Tongue (tissue), 2 donors: ENCODE data around the gene USP4. TPM values are rescaled to one million over a fixed set of nuclear protein-coding genes. Genes with fewer than 3 reads are reported as not detected.
"Not testable (repeated sequence)": the region's sequence is repeated elsewhere in the genome, so short reads cannot be mapped to it uniquely, and the experiment has no call there.

ENCODE experiments used
- DNase-seq: peaks from one replicate; pipeline ENCODE4 v3.0.0-alpha.2; 2015
- total RNA-seq: library from RNA; depleted of rRNA; stranded (reverse); fragments of >200 nt; gene quantifications from one replicate; pipeline ENCODE4 v1.2.3, GENCODE V29; 2014

The USP4 gene
- total RNA-seq, 1 donor from 2014 or later: 25.1 TPM

DNA sequence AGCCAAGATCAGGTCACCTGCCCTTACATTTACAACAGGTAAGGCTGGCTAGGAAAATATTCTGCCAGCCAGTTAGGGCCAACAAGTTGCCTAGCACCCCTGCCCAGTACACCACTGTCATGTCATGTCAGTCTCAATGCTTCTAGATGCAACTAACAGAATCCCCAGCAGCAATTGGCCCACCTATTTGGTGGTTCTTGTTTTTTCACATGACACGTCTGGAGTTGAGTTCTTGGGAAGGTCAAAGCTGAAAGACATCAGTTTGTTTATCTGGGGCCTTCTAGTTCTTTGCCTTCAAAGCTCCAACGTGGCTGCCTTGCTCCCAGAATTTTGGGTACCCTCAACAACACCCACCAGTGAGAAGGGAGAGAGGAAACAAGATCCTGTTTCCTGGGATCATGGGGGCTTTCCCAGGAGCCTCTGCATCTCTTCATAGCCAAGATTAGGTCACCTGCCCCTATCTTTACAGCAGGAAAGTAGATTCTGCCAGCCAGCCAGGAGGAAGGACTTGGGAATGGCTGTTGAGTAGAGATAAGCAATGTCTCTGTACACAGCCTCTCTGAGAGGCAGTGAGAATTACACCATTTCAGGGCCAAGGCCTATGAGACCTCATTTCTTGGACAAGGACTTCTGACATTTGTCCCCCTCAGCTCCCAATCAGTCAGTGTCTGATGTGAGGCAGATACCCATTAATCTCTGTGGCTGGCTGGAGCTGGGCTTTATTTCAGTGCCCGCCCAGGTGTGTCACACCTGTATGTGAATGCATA, 9.7 kb upstream of the USP4 start:
- no peak for DNase-seq

DNA sequence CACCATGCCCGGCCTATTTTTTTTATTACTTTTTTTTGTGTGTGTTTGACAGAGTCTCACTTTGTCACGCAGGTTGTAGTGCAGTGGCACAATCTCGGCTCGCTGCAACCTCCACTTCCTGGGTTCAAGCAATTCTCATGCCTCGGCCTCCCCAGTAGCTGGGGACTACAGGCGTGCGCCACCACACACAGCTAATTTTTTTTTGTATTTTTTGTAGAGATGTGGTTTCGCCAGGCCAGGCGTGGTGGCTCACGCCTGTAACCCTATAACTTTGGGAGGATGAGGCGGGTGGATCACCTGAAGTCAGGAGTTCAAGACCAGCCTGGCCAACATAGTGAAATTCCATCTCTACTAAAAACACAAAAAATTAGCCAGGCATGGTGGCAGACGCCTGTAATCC, 8.5 kb upstream of the USP4 start:
- not testable (repeated sequence) for DNase-seq

DNA sequence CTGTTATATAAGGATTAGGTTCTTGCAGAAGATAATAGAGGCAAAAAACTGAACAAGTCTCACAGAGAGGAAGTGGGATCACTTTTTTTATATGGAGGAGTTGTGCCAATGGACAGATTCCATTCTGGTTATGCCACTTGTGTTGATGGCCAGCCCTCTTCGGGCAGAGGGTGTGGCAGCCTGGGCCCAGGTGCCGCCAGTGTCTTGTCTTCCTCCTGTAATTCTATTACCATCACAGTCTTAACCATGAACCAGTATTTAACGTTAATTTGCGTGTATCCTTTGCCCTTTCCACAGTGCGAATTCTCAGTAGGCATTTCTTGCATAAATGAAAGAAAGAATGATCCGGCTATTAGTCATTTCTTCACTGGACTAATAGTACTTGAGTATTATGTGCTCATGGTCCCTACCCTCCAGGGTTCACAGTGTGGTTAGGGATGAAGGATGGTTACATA, 7.0 kb upstream of the USP4 start:
- DNase-seq: no peak

DNA sequence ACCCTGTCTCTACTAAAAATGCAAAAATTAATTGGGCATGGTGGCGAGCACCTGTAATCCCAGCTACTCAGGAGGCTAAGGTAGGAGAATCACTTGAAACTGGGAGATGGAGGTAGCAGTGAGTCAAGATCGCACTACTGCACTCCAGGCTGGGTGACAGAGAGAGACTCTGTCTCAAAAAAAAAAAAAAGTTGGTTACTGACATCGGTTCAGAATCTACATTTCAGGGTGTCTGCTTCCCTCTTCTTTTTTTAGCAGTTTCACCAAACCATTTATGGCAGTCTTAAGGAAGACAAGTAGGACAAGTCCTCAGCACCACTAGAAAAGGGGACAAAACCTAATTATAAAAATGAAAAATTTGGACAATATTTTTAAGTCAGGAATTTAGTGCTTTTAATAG, 3.3 kb upstream of the USP4 start:
- no peak for DNase-seq

DNA sequence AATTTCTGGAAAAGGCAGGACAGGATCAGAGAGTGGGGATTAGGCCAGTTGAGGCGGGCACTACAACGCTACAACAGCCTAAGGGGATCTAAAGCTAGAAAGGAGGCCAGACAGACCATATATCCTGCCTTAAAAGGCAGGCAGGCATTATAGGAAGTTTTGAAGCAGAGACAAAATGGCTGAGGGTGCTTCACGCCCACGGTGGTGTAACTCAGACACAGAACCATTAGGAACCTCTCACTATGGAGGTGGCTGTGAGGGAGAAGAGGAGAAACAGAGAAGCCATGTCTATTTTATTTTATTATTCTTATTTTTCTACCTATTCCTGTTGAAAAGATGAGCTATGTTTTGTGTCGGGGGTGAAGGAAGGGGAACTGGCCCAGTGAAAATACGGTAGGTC, 2.1 kb upstream of the USP4 start:
- no peak for DNase-seq

DNA sequence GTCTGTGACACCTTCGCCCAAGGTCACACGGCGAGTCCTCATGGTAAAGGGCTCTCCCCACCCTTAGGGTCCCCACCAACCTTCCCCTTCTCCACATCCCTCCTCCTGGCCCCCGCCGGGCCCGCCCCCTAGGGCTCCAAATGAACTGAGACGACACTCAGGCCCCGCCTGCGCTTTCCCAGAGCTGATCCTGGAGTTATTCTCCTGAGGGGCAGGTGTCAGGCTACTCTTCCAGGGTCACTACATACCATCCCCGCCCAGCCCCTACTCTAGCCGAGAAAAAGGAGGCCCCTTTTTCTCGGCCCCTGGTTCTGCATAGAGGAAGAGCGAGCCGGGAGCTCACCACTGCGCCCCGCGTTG, 292 bp downstream of the USP4 start:
- DNase-seq: no peak

DNA sequence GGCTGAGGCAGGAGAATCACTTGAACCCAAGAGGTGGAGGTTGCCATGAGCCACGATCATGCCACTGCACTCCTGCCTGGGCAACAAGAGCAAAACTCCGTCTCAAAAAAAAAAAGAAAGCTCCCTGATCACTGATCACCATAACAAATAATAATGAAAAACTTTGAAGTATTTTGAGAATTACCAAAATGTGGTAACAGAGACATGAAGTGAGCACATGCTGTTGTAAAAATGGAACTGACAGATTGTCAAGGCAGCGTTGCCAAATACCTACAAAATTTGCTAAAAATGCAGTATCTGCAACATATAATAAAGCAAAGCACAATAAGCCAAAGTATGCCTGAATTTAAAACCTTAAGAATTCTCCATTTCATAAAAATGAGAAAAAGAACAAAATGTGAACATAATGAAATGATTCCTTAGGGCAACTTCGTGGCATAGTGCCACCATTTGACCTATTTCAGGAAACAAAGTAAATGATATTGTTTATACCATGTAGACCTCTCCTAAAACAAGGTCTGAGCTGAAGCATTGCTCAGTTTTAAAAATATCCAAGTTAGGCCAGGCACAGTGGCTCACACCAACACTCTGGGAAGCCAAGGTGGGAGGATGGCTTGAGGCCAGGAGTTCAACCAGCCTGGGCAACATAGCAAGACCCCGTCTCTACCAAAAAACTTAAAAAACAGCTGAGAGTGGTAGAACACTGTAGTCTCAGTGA, 5.8 kb downstream of the USP4 start:
- no peak for DNase-seq

DNA sequence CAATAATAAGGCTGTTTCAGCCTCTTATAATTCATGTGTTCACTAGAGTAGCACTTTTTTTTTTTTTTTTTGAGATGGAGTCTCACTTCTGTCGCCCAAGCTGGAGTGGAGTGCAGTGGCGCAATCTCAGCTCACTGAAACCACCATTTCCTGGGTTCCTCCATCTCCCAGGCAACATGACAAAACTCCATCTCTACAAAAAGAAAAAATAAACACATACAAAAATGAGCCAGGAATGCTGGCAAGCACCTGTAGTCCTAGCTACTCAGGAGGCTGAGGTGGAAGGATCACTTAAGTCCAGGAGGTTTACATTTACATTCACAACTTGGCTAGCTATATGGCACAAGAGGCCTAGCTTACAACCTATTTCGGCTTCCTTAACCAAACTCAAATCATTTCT, 6.8 kb downstream of the USP4 start:
- DNase-seq: no peak

DNA sequence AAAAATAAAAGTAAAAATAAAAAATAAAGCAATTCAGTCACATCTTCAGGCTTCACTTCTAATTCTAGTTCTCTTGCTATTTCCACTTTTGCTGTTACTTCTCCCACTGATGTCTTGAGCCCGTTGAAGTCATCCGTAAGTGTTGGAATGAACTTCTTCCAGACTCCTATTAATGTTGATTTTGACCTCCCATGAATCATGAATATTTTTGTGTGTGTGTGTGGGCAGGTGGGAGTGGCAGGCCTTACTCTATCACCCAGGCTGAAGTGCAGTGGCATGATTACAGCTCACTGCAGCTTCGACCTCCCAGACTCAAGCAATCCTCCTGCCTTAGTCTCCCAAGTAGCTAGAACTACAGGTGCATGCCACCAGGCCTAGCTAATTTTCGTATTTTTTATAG, 10.7 kb downstream of the USP4 start:
- no peak for DNase-seq

DNA sequence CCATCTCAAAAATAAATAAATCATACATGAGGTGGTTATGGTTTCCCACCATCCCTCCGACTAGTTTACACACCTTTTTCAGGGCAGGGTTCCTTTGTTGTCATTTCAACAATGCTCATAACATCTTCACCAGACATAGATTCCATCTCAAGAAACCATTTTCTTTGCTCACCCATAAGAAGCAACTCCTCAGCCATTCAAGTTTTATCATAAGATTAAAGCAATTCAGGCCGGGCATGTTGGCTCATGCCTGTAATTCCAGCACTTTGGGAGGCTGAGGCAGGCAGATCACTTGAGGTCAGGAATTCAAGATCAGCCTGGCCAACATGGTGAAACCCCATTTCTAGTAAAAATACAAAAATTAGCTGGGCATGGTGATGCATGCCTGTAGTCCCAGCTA, 11.5 kb downstream of the USP4 start:
- DNase-seq: not testable (repeated sequence)

DNA sequence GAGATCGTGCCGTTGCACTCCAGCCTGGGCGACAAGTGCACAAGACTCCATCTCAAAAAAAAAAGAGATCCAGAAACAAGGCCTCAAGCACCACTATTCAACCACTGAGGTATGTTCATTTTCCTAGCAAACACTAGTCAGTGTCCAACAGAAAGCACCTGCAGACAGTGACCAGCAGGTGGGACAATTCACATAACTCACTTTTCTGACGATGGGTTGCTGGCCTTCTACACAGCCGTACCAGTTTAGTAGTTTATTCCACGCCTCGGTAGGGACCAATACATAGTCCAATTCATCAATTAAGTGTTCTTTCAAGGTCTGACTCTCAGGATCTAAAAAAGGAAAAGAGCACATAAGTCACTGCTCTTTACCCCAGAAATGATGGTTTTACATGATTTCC, 12.4 kb downstream of the USP4 start:
- DNase-seq: no peak

DNA sequence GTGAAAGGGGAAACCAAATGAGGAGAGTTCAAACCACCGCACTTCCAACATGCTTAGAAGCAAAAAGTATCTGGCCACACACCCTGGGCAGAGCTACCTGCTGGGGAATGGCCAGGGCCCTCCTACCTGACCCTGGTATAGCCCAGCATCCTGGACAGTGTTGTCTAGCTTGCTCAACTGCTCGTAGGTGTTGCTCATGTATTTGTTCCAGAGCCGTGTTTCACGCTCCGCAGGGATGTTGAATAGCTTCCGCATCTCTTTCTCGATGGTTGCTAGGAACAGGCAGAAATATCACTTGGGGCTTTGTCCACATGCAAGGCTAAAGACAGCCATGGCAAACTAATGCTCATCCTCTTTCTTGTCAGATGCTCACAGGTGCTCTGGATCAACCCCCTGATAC, 15.1 kb downstream of the USP4 start:
- DNase-seq: no peak

DNA sequence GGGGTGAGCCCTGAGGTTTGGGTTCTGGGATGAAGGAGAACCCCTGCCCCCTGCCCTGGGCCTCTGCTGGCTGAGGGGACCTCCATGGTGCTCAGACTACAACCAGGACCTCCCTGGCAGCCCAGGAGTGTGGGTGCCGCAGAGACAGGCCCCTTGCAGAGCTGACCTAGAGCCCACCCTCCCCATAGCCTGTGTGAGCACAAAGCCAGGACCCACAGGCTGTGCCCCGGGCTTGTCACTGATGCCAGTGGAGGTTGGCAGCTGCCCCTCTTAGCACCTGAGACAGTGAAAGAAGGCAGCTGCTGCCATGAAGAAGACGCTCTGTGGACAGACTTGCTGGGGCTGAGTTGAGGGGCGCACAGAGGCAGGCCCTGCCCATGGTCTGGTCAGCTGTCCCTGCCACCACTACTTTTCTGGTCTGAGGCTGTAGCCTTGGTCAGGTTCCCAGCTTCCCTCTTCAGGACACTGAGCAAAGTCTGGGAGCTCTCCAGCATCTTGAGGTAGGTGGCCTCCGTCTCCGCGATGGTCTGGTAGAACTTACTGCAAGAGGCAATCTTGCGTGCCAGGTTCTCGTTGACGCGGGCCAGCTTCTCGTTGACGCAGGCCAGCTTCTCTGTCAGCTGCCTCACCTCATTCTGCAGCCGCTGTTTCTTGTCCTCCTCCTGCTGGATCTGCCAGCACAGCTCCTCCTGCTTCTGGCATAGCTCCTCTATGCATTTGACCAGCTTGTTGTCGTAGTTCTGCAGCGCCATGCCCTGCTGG, 23.0 kb downstream of the USP4 start:
- DNase-seq: no peak

DNA sequence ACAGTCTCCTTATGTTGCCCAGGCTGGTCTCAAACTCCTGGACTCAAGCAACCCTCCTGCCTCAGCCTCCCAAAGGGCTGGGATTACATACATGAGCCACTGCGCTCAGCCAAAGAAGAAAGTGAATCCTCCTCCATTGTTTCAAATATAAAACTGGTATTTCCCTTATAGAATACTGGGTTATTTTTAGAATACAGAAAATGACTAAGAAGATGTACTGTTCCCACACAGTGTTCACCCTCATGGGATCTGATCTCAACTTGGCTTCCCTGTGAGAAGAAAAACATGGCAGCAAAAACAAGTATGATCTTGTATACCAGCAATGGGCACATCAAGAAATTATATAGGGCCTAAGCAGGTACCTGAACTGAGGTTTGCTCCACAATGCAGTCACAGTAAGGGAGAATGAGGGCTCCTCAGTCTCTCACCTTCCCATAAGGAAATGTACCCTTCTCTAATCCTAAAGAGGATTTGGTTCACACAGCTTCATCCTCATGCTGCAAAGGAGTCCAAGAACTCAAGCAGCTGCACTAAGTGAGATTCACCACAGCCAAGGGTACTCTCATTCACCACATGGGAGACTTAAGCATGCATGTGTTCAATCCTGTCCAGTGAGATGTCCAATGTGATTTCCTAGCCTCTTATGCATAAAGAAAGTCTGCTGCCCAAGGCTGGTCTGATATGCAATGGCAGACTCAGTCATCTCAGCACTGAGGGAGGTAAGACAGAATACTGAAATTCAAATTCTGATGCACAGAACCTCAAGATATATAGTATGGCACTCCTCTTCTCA, 25.8 kb downstream of the USP4 start:
- DNase-seq: no peak

DNA sequence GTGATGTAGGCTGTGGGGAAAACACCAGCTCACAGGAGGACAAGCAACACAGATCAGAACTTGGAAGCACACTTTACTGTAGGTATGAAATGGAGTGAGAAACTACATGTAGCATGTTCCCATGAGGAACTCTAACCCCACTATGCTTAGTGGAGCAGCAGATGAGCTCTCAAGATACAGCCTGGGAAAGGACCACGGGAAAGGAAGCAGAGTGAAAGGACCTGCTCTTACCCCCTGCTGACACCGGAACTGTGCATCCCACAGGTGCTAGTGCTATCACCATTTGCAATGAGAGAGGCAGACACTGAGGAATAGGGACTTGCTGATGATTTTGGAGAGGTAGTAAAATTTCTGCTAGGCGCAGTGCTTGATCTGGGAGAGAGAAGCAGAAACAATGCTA, 28.6 kb downstream of the USP4 start:
- DNase-seq: no peak

DNA sequence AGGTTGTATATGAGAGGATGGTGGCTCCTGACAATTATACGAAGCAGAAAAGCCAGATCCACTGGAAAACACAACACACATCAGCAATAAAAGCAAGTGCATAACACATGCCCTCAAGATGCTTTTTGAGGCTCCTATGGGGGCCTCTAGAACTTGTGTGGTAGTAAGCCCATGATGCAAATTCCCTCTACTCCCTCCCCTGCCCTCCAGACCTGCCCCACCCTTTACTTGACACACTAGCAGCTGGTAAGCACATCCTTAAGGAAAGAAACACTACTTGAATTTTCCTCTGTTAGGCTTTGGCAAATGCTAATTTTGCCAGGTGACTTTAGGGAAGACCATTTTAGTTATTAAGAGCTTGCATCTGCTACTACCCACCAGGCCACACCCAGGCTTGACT, 29.2 kb downstream of the USP4 start:
- DNase-seq: no peak

DNA sequence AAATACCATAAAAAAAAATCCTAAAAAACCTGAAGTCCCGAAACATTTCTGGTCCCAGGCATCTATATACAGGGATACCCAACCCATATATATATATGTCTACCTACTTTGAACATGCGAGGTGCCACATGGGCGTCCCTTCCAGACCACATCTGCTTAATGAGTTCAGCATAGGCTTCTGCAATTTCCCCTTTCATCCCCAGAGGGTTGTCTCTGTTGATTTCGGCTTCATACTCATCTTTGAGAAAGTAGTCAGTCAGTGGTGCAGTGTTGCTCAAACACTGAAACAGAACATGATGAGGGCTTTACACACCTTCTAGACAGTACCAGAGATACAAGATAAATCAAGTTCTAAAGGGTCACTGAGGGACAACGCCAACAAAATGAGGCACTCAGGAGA, 34.2 kb downstream of the USP4 start:
- no peak for DNase-seq

DNA sequence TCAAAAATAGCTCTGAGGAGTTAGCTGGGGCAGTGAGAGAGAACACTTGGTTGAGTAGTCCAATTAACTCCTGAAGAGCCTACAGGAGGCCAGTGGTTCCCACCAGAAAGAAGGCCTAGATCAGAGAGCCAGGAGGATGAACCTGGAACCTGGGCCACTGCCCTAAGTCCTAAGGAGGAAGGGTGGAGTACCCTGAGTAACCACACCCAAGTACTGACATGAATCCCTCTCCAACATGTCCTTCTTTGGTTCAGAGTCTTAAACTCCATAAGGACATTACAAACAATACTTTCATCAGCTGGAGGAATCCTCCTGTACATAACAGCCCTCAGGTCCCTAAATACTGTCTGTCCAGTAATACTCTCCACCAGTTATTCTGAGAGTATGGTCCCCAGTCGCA, 37.2 kb downstream of the USP4 start:
- no peak for DNase-seq

DNA sequence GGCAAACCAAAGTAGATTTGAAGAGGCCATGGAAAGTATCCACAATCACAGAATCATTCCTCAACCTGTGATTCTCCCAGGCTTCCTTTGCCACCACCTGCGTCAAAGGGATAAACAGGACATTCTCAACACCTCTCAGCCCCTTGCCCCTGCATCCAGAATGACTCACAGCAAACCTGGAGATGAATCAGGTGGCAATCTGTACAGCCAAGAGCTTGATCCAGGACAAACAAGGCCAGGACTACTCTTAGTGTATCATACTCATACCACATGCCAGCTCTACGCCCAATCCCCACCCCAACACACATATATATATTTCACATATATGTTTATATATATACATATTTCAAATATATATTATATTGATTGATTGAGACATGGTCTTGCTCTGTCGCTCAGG, 39.3 kb downstream of the USP4 start:
- DNase-seq: no peak

DNA sequence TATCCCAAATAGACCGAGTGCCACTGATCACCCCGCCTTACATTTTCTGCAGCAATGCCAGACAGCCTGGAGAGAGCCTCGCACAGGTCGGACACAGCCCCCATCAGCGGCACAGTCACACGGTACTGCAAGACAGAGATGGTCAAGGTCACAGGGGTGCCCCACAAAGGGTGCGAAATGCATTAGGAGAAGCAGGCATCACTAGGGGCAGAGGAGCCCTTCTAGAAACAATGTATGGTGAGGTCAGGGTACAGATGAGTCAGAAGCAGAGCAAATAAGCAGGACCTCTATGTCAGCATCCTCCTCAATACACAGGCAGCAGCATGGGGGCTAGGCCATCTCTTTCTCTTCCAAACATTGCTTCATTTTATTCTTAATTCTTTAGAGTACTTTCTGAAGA, 41.3 kb downstream of the USP4 start:
- DNase-seq: no peak

DNA sequence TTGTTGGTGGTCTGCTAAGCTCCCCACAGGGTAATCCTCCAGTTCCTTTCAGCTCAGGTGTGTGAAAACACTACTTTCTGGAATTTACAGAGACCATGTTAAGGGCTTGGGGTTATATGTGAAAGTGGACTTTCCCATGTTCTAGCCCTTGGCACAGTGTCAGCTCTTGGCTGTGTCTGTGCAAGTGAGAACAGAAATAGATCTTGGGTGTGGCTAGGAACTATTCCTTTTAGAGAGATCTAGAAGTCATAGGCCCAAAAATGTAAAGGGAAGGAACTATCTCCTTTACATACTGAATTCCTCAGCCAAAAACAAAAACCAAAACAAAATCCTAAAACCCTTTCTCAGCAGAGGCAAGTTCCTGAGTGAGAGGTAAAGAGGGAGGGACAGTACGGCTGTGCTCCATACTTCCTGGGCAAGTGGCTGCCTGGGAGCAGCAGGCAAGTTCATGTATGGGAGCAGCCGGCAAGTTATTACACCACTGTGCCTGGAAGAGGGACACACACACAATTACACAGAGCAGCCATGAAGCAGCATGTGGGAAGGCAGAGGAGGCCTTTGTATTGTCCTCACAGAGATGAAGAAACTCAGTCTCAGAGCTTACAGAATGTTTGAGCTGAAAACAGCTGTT, 43.0 kb downstream of the USP4 start:
- peak; percentile 31 for DNase-seq

DNA sequence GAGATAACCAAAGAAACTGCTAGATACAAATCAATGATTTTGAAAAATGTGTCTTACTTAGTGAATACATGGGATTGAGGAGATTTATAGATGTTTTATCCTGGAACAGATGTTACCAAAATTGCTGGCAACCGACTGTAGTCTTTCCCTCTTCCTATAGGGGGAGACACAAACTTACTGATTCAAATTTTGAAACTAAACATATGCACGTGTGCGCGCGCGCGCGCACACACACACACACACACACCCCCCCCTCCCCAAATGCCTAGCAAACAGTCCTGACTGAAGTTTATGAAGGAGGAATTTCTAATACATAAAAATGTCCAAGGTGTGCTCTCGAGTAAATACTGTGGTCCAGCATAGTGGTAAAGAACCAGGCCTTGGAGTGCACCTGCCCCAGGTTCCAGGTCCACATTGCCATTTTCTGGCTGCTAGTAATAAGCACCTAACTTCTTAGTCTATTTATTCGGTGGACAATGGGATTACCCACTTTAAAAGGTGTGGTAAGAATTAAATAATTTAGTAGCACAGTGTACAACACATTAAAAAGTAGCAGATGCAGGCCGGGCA, 44.3 kb downstream of the USP4 start:
- peak; percentile 56 for DNase-seq
